ENCODE results near the gene SLC2A9. TPM values are rescaled to one million over a fixed set of nuclear protein-coding genes. Genes with fewer than 3 reads are reported as not detected.

The SLC2A9 gene
- total RNA-seq, 3 donors from 2014 or later = 6.2 to 10.7 (median 9.5) TPM

DNA sequence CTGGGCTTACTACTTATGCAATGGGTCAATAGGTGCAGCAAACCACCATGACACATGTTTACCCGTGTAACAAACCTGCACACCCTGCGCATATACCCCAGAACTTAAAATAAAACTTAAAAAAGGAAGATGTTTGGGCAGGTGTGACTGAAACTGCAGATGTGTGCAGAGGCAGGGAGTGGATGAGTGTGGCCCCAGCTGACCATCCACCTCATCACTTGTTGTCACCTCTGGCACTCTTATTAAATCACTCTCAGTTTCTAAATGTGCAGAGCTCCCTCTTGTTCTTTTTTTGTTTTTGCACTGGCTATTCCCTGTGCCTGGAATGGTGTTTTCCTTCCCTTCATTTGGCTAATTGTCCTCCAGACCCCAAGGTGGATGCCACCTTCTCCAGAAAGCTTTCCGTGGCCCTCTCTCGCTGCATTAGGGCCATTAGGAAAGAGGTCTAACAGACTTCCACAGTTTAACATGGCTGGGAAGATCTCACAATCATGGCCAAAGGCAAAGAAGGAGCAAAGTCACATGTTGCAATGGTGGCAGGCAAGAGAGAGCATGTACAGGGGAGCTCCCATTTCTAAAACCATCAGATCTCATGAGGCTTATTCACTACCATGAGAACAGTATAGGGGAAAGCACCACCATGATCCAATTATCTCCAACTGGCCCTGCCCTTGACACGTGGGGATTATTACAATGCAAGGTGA, 58.5 kb downstream of the SLC2A9 start:
- Histone ChIP-seq H3K4me1 (no peaks in the 10 kb centered on the region), H3K27me3 (no peaks in the 10 kb centered on the region), H3K9me3 (no peaks in the 10 kb centered on the region), H3K36me3 (no peaks in the 10 kb centered on the region), H3K27ac (no peak overlapping the region), H3K4me3 (no peak overlapping the region)
- intact Hi-C loops (cut with DNase I; ENCODE audit: low total_unique reads) = no loop called here
- no peak for DNase-seq (ENCODE audit: low spot score in 2 of 2)
- no peak for TF ChIP-seq POLR2AphosphoS5 (IDR thresholded peaks at IDR 0.05)
- TF ChIP-seq, protein P1, sequence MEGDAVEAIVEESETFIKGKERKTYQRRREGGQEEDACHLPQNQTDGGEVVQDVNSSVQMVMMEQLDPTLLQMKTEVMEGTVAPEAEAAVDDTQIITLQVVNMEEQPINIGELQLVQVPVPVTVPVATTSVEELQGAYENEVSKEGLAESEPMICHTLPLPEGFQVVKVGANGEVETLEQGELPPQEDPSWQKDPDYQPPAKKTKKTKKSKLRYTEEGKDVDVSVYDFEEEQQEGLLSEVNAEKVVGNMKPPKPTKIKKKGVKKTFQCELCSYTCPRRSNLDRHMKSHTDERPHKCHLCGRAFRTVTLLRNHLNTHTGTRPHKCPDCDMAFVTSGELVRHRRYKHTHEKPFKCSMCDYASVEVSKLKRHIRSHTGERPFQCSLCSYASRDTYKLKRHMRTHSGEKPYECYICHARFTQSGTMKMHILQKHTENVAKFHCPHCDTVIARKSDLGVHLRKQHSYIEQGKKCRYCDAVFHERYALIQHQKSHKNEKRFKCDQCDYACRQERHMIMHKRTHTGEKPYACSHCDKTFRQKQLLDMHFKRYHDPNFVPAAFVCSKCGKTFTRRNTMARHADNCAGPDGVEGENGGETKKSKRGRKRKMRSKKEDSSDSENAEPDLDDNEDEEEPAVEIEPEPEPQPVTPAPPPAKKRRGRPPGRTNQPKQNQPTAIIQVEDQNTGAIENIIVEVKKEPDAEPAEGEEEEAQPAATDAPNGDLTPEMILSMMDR (IDR thresholded peaks at IDR 0.05) = no peak
- no peak for TF ChIP-seq POLR2A (IDR thresholded peaks at IDR 0.05)

DNA sequence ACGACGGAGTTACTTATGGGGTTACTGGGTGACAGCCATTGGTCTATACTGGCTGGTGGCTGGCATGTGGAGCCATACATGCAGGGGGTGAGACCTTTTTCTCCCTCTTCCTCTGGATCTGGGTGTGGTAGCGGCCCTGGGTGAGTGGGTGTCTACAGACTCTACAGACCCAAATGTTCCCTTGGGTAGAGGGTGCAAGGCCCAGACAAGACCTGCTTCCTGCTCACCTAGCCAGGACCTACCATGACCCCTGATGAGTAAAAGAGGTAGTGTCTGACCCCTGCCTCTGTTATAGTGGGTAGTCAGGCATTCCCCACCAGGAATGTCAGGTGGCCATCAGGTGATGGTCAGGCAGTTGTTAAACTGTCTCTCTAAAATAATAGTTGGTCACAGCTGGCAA, 66.8 kb downstream of the SLC2A9 start:
- H3K27ac ChIP-seq = no peak overlapping the region
- H3K4me3 ChIP-seq = no peak overlapping the region
- no peaks in the 10 kb centered on the region for H3K36me3 ChIP-seq
- no peaks in the 10 kb centered on the region for H3K9me3 ChIP-seq
- DNase-seq (ENCODE audit: low spot score in 2 of 2) = no peak
- TF ChIP-seq, protein P1 (IDR thresholded peaks at IDR 0.05) = no peak
- TF ChIP-seq POLR2AphosphoS5 (IDR thresholded peaks at IDR 0.05) (no peak), POLR2A (IDR thresholded peaks at IDR 0.05) (no peak)
- no peaks in the 10 kb centered on the region for H3K4me1 ChIP-seq
- intact Hi-C loops (cut with DNase I; ENCODE audit: low total_unique reads) = no loop called here
- H3K27me3 ChIP-seq = no peaks in the 10 kb centered on the region

DNA sequence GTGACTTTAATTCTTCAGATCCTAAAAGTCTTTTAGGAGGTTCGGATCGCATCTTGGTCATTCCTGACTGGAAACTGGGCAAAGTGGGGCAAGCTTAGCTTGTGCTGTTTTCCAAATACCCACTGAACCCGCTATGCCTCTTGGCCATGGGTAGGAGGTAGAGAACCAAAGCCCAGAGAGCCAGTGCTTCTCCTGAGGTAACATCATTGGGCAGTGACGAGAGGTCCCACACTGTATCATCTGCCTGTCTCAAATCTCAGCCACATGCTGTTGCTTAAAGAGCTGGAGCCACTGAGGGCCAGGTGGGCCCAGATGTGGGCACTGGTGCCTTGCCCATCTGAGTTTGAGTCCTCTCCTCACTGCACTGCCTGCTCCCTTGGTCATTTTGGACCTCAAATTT, 68.2 kb downstream of the SLC2A9 start:
- Histone ChIP-seq H3K36me3 (no peaks in the 10 kb centered on the region), H3K4me1 (no peaks in the 10 kb centered on the region), H3K9me3 (no peaks in the 10 kb centered on the region), H3K27me3 (no peaks in the 10 kb centered on the region), H3K27ac (no peak overlapping the region), H3K4me3 (no peak overlapping the region)
- intact Hi-C loops (cut with DNase I; ENCODE audit: low total_unique reads) = no loop called here
- no peak for TF ChIP-seq POLR2AphosphoS5 (IDR thresholded peaks at IDR 0.05)
- TF ChIP-seq, protein P1 (IDR thresholded peaks at IDR 0.05) = no peak
- no peak for DNase-seq (ENCODE audit: low spot score in 2 of 2)

DNA sequence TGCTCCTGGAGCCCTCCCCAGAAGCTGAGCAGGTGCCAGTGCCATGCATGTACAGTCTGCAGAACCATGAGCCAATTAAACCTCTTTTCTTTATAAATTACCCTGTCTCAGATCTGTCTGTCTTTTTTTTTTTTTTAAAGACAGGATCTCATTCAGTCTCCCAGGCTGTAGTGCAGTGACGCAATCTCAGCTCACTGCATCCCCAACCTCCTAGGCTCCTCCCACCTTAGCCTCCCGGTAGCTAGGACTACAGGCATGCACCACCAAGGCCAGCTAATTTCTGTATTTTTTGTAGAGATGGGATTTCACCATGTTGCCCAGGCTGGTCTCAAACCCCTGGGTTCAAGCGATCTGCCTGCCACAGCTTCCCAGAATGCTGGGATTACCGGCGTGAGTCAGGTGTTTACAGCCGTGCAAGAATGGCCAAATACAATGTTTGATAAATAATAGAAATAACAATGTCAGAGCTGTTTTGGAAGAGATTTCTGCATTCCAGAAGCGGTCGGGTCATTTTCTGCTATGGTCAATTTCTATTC, 68.8 kb downstream of the SLC2A9 start:
- no peaks in the 10 kb centered on the region for H3K9me3 ChIP-seq
- no peak for TF ChIP-seq POLR2AphosphoS5 (IDR thresholded peaks at IDR 0.05)
- no peak for TF ChIP-seq POLR2A (IDR thresholded peaks at IDR 0.05)
- TF ChIP-seq, protein P1 (IDR thresholded peaks at IDR 0.05) = no peak
- intact Hi-C loops (cut with DNase I; ENCODE audit: low total_unique reads) = no loop called here
- no peak overlapping the region for H3K4me3 ChIP-seq
- H3K4me1 ChIP-seq = no peaks in the 10 kb centered on the region
- H3K27ac ChIP-seq = no peak overlapping the region
- H3K36me3 ChIP-seq = no peaks in the 10 kb centered on the region
- no peak for DNase-seq (ENCODE audit: low spot score in 2 of 2)
- no peaks in the 10 kb centered on the region for H3K27me3 ChIP-seq

- TF ChIP-seq POLR2AphosphoS5 (IDR thresholded peaks at IDR 0.05) (no peak), POLR2A (IDR thresholded peaks at IDR 0.05) (no peak)
- TF ChIP-seq, protein P1 (IDR thresholded peaks at IDR 0.05) = no peak
- H3K4me3 ChIP-seq = no peak overlapping the region
- DNase-seq (ENCODE audit: low spot score in 2 of 2) = no peak
- intact Hi-C loops (cut with DNase I; ENCODE audit: low total_unique reads) = no loop called here
- no peaks in the 10 kb centered on the region for H3K9me3 ChIP-seq
- no peaks in the 10 kb centered on the region for H3K4me1 ChIP-seq
- no peak overlapping the region for H3K27ac ChIP-seq
- H3K36me3 ChIP-seq = no peaks in the 10 kb centered on the region
- H3K27me3 ChIP-seq = no peaks in the 10 kb centered on the region
Observed at GRCh38 chr4:9949573-9949972, 71.7 kb downstream of the SLC2A9 start.
